ENCODE measurements around the gene ZNF185.

The ZNF185 gene

DNA sequence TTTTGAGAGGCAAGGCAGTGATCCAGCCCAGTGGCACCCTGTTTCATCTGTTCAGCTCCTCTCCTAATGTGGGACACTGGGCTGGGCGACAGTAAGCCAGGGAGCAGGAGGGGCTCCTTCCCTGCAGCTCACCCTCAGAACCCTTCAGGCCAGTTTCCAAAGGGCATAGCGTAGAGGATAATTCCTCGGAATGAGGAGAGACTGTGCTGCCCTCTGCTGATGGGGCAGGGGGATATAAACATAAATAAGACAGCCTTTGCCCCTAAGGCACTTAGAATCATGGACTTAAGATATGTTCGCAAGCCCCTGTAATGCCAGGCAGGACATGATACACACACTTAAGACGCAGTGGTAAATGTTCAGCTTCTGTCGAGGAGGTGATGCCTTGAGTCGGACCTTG, 27.9 kb upstream of the ZNF185 start:
- no peak for DNase-seq (ENCODE audit: low spot score)
- TF ChIP-seq, protein P1, sequence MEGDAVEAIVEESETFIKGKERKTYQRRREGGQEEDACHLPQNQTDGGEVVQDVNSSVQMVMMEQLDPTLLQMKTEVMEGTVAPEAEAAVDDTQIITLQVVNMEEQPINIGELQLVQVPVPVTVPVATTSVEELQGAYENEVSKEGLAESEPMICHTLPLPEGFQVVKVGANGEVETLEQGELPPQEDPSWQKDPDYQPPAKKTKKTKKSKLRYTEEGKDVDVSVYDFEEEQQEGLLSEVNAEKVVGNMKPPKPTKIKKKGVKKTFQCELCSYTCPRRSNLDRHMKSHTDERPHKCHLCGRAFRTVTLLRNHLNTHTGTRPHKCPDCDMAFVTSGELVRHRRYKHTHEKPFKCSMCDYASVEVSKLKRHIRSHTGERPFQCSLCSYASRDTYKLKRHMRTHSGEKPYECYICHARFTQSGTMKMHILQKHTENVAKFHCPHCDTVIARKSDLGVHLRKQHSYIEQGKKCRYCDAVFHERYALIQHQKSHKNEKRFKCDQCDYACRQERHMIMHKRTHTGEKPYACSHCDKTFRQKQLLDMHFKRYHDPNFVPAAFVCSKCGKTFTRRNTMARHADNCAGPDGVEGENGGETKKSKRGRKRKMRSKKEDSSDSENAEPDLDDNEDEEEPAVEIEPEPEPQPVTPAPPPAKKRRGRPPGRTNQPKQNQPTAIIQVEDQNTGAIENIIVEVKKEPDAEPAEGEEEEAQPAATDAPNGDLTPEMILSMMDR (IDR thresholded peaks at IDR 0.05; ENCODE audit: extremely low read depth, missing control alignments), result no peak

- DNase-seq (ENCODE audit: low spot score), result no peak
These were observed 26.6 kb upstream of the ZNF185 start for GRCh38 chrX:152871260-152871659.

DNA sequence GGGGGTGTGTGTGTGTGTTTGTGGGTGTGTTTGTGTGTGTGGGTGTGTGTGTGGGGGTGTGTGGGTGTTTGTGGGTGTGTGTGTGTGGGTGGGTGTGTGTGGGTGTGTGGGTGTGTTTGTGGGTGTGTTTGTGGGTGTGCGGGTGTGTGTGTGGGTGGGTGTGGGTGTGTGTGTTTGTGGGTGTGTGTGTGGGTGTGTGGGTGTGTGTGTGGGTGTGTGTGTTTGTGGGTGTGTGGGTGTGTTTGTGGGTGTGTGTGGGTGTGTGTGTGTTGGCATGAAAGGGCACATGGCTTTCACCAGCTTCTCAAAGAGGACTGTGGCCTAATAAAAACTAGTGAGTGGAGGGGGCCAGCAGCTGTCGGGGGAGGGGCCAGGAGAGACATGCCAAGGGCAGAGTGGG, 25.3 kb upstream of the ZNF185 start:
- TF ChIP-seq, protein P1 (IDR thresholded peaks at IDR 0.05; ENCODE audit: extremely low read depth, missing control alignments), result no peak
- DNase-seq (ENCODE audit: low spot score), result no peak

More at GRCh38 chrX:152871260-152871659, 26.6 kb upstream of the ZNF185 start:
- TF ChIP-seq, protein P1 (IDR thresholded peaks at IDR 0.05; ENCODE audit: extremely low read depth, missing control alignments), result no peak

DNA sequence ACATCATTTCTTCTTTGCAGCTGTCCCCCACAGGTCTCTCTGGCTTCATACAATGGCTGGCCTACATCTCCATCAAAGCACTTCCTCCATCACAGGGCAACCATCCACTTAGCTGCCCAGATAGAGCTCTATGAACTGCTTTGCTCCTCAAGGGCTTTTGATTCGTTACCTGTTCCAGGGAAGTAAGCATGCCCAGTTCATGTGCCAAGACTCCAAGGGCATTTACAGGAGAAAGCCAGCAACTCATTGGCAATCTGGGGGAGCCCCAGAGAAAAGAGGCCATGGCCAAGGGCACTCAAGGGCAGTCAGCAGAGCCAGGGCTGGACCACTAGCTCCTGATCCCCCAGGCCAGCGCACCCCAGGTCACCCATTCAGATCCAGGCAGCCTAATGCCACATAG, 24.5 kb upstream of the ZNF185 start:
- DNase-seq (ENCODE audit: low spot score), result no peak
- TF ChIP-seq, protein P1 (IDR thresholded peaks at IDR 0.05; ENCODE audit: extremely low read depth, missing control alignments), result no peak

GRCh38 chrX:152876931-152877840, 20.7 kb upstream of the ZNF185 start:
- TF ChIP-seq, protein P1 (IDR thresholded peaks at IDR 0.05; ENCODE audit: extremely low read depth, missing control alignments), result no peak
- DNase-seq (ENCODE audit: low spot score), result no peak

DNA sequence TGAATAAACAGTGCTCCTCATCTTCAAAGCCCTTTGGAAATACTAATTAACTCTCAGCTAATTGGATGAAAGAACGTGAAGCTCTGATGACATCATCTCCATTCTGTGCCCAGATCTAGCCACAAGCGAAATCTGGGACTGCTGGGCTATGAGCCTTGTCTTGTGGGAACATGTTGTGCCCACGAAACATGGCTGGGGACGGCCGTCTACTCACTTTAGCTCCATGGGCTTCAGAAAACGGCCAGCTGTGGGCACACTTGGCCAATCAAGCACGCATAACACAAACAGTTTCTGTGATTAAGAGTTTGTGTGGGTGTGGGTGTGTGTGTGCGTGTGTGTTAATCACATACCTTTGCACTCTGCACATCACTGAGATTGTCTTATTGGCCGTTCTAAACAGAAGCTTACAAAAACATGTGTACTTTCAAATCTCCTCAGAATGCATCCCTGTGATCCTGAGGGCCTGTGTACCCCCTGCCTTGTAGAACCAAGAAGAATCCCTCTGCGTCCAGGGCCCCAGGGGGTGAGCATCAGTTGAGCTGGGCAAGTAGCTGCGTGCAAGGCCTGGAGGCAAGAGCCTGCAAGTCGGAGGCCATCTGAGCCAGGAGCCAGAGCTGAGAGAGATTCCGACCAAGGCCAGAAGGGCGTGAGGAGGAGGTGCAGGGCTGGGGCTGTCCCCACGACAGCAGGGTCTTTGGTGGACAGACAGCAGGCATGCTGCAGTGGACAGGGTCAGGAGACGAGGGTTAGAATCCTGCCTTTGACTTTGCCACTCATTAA, 18.7 kb upstream of the ZNF185 start:
- no peak for DNase-seq (ENCODE audit: low spot score)
- TF ChIP-seq, protein P1 (IDR thresholded peaks at IDR 0.05; ENCODE audit: extremely low read depth, missing control alignments), result no peak

GRCh38 chrX:152881289-152881688, 16.6 kb upstream of the ZNF185 start:
- TF ChIP-seq, protein P1 (IDR thresholded peaks at IDR 0.05; ENCODE audit: extremely low read depth, missing control alignments), result no peak

More at GRCh38 chrX:152881289-152881688, 16.6 kb upstream of the ZNF185 start:
- DNase-seq (ENCODE audit: low spot score), result no peak

All from GM20000 (cell line).